Body of pancreas (tissue), 4 donors: ENCODE results near the gene GPC4.

ENCODE experiments used
- POLR2A ChIP-seq, 3 donors: fragments of 450-650 bp; IDR thresholded peaks; one replicate each; pipeline ENCODE4 v1.6.1; 2016; ENCODE audit warnings: antibody characterized with exemption in 3 of 3, mild to moderate bottlenecking in 2 of 3
- TF ChIP-seq, protein P1 (sequence below), 7 experiments: fragments of 450-650 bp in 4 of 7; fragments of 200-600 bp in 3 of 7; sonication (generic) in 3 of 7; IDR thresholded peaks; one replicate each; pipeline ENCODE4 v1.5.1; 2016 to 2019; ENCODE audit warnings: antibody characterized with exemption in 7 of 7

DNA sequence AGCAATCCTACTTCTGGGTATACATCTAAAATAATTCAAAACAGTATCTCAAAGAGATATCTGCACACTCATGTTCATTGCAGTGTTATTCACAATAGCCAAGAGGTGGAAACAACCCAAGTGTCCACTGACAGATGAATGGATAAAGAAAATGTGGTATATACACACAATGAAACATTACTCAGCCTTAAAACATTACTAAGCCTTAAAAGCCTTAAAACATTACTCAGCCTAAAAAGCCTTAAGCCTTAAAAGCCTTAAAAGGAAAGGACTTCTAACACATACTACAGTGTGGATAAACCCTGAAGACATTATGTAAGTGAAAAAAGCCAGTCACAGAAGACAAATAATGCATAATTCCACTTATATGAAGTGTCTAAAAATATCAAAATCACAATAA lies 156.8 kb downstream of the GPC4 start:
- TF ChIP-seq POLR2A (IDR thresholded peaks at IDR 0.05), result no peak
- TF ChIP-seq, protein P1, sequence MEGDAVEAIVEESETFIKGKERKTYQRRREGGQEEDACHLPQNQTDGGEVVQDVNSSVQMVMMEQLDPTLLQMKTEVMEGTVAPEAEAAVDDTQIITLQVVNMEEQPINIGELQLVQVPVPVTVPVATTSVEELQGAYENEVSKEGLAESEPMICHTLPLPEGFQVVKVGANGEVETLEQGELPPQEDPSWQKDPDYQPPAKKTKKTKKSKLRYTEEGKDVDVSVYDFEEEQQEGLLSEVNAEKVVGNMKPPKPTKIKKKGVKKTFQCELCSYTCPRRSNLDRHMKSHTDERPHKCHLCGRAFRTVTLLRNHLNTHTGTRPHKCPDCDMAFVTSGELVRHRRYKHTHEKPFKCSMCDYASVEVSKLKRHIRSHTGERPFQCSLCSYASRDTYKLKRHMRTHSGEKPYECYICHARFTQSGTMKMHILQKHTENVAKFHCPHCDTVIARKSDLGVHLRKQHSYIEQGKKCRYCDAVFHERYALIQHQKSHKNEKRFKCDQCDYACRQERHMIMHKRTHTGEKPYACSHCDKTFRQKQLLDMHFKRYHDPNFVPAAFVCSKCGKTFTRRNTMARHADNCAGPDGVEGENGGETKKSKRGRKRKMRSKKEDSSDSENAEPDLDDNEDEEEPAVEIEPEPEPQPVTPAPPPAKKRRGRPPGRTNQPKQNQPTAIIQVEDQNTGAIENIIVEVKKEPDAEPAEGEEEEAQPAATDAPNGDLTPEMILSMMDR (IDR thresholded peaks at IDR 0.05), result no peak
